SW480 (cell line): ENCODE data around the gene PDZD2.

Experiments used
- DNase-seq: peaks from one replicate; pipeline ENCODE4 v3.0.0-alpha.2; 2016; ENCODE audit warnings: low spot score

PDZD2 gene

GRCh38 chr5:31824869-31825517, 186.1 kb downstream of the PDZD2 start:
- no peak for DNase-seq

DNA sequence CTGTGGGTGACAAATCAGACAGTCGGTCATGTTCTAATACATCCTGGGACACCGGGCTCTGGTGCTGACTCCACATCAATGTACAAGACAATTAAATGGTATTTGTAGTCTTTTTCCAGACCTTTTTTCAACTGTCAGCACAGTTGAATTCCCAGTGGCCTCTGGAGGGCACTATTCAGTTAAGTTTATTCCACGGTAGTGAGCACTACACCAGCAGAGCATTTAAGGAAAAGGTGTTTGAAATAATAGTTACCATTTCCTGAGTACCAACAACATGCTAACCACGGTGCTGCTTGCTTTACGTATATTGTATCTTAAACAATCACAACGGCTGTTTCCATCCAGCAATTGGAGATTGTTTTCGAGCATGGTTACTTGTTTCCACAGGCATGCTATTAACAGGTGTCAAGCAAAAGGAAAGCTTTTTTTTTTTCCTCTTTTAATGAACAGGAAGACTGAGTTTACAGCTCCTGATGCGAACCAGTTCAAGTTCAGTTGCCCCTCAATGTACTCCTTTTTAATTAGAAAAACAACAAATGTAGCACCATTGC, 186.7 kb downstream of the PDZD2 start:
- DNase-seq = peak; percentile 63

DNA sequence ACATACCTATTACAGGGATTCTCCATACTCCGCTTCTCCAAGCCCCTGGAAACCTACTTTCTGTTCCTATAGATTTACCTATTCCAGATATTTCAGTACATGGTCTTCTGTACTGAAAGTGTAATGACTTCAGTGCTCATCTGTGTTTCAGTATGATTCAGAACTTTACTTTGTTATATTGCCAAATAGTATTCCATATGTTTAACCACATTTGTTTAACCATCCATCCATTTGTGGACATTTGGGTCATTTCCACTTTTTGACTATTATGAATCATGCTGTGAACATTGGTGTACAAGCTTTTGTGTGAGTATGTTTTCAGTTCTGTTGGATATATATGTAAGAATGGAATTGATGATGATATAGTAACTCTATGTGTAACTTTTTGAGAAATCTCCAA, 188.9 kb downstream of the PDZD2 start:
- no peak for DNase-seq

DNA sequence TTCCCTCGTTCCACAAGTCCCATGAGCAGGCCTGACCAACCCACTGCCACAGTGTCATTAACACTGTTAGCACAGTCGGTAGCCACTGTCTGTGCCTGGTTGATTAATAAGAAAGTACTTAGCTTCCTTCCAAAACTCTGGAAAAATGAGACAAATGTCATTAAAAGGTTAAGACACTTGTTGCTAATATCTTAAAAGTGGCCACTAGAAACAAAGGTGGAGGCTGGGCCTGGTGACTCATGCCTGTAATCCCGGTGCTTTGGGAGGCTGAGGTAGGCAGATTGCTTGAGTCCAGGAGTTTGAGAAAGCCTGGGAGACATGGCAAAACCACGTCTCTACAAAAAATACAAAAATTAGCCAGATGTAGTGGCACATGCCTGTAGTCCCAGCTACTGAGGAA, 194.0 kb downstream of the PDZD2 start:
- DNase-seq = no peak

- no peak for DNase-seq
Measured at GRCh38 chr5:31833710-31834109, 194.8 kb downstream of the PDZD2 start.

- DNase-seq = no peak
Measured at GRCh38 chr5:31844622-31845345, 205.9 kb downstream of the PDZD2 start.

DNA sequence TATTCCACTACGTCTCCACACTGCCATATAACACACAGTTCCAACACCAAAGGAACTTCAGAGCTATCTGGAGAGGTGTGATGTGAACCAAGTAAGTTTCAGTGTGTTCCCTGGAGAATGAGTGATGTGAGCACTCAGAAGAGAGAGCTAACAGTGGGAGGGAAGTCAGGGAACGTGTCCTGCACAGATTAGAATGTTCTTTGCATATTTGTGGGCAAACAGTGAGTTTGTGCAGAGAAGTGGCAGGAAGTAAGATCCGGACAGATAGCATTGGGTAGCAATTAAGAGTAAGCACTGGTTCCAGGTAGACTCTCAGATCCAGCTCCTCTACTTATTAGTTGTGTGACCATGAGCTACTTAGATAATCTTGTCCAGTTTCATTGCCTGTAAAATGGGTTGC, 206.4 kb downstream of the PDZD2 start:
- DNase-seq = no peak

DNA sequence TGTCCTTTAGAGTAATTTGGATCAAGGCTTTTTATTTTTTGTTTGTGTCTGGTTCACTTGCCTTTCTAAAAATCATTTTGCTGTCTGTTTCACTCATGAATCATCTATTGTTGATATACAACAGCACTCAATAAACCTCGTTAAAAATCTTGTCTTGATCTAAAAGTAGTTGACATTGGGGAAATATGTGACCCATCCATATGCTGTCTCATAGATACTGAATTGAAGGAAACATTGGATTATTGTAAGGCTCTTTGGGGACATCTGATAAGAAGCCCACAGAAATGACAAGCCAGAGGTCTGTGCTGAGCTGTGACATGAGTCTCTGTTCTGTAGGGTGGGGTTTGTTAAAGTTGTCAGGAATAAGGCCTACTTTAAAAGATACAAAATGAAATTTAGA, 208.0 kb downstream of the PDZD2 start:
- no peak for DNase-seq

DNA sequence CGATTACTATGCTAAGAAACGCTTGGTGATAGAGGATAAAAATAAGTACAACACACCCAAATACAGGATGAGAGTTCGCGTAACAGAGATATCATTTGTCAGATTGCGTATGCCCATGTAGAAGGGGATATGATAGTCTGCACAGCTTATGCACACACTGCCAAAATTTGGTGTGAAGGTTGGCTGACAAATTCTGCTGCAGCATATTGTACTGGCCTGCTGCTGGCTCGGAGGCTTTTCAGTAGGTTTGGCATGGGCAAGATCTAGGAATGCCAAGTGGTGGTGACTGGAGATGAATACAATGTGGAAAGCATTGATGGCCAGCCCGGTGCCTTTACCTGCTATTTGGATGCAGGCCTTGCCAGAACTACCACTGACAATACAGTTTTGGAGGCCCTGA, 208.4 kb downstream of the PDZD2 start:
- no peak for DNase-seq

DNA sequence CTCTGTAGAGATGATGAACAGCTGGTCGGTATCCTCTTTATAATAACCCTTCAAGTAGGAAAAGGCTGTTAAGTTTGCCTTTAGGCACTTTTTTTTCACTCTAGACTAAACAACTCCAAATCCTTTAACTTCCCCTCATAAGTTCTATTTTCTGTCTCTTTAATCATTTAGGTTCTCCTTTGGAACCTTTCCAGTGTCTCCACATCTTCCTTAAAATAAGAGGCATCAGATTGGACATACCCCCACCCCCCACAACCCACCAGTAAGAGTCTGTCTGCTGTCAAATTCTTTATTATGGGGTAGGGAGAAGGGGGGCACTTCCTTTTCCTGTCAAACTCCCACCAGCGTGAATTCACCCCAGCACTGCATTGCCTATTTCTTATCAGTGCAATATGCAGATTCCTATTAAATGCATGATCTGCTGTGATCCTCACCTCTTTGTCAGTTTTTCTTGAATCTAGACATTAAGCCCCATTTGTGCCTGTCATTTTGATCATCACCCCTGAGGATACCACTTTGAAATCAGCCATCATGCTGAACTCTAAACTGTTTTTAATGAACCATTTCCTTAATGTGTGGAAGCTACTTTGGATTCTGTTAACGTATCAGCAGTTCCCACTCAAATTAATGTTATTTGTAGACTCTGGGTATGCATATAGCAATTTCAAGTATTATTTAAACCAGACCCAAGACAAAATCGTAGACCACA, 212.2 kb downstream of the PDZD2 start:
- DNase-seq = no peak

DNA sequence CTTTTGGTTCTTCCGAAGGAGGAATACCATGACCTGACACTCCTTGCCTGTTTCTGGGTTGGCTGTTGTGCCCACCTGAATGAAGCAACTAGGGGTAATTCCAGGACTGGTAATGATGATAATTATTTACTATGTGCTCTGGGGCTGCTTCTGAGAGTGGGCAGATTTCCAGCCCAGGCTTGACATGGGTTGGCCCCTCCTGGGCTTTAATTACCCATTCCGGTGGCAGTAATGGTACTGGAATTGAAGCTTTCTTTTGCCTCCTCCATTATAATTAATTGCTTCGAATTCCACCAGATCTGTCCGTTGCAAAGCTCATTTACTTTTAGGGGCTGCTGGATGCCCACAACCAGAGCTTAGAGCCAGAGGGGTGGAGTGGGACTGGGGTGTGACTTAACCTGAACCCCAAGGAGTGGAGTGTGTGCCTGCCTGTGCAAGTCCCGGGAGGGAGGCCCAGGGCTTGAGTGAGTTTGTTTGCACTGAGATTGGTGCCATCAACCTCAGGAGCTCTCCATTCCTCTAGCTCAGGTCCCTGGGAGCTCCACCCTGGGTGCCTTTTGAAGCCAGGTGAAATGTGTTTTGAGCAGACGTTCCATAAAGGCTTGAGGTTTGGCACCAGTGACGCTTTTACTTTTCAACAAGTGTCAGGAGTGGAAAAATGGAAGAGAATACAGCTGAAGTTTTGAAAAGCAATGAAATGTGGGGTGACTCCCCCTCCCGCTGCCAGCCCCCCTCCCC, 214.6 kb downstream of the PDZD2 start:
- DNase-seq = no peak

GRCh38 chr5:31854181-31855133, 215.5 kb downstream of the PDZD2 start:
- DNase-seq = no peak

DNA sequence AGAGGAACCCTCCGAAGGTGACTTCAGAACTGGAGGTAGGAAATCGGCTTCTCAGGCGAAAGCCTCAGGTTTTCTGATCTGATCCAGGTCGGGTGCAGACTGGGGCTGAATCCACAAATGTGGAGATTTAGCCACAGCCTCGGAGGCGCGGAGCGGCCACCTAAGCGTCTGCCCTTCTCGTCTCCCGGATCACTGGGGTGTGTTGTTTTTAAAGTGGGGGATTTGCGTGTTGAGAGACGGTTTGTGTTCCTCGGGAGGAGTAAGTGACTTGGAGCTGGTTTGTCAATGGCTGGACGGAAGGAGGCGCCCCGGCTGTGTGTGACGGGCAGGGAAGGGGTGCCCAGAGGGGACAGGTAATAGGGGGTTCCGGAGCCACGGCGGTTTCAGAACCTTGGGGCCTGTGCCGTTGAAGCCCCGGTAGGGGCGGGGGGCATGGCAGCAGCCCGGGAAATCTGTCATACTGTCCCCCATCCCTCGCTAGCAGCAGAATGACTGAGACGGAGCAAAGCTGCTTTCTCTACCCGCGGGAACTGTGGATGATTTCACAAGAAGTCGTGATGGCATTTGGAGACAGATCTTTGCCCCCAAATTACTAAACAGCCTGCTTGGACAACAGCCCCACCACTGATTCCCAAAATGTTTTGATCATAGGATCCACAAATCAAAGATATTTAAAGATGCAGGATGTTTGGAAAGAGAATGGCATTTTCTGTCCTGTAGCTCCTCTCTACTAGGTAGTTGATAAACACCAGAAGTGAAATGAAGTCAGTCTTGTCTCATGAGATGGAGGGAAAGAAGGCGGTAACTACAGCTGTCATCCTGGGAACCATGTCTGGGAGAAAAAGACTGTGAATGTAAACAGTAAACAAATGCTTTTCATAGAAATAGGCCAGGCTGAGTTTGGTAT, 216.5 kb downstream of the PDZD2 start:
- no peak for DNase-seq

GRCh38 chr5:31859096-31859495, 220.2 kb downstream of the PDZD2 start:
- no peak for DNase-seq

- DNase-seq = no peak
Measured at GRCh38 chr5:31860278-31860677, 221.3 kb downstream of the PDZD2 start.

GRCh38 chr5:31860726-31861433, 221.9 kb downstream of the PDZD2 start:
- DNase-seq = no peak

GRCh38 chr5:31861601-31862000, 222.7 kb downstream of the PDZD2 start:
- DNase-seq = no peak

- DNase-seq = no peak
Measured at GRCh38 chr5:31863991-31864411, 225.1 kb downstream of the PDZD2 start.

DNA sequence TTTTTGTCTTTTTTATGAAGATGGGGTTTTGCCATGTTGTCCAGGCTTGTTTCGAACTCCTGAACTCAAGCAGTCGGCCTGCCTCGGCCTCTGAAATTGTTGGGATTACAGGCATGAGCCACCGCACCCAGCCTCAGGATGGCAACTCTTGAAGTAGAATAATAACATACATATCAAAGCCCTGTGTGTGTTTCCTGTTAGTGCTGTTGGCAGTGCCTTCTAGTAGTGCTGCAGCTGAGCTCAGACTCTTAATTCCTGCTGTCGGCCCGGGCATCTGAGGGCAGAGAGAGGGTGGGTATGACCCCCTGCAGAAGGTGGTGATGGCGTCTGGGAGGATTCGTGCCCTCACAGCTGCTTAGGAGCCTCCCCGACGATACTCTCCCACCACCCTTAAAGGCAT, 227.2 kb downstream of the PDZD2 start:
- no peak for DNase-seq
